GM19043 (cell line): ENCODE measurements around the gene KIF20B.

ENCODE experiments used
- ATAC-seq: cut with Tn5 transposase; IDR thresholded peaks from one replicate; pipeline ENCODE4 v1.9.1; 2021; ENCODE audit warnings: low read depth; ENCODE audit not compliant: unreplicated experiment

Gene KIF20B

GRCh38 chr10:89683883-89684282 is 17.5 kb upstream of the KIF20B start:
- ATAC-seq = no peak

GRCh38 chr10:89684604-89685003 is 16.8 kb upstream of the KIF20B start:
- no peak for ATAC-seq

GRCh38 chr10:89685936-89686335 is 15.5 kb upstream of the KIF20B start:
- ATAC-seq = no peak

- no peak for ATAC-seq
These were observed 11.4 kb upstream of the KIF20B start for GRCh38 chr10:89690027-89690426.

- ATAC-seq = no peak
These were observed 9.0 kb upstream of the KIF20B start for GRCh38 chr10:89692416-89692815.

GRCh38 chr10:89693176-89693575 is 8.2 kb upstream of the KIF20B start:
- ATAC-seq = no peak

- ATAC-seq = no peak
These were observed 6.1 kb upstream of the KIF20B start for GRCh38 chr10:89695307-89695706.

GRCh38 chr10:89697946-89698345 is 3.4 kb upstream of the KIF20B start:
- ATAC-seq = no peak

GRCh38 chr10:89699581-89700064 is 1.8 kb upstream of the KIF20B start:
- ATAC-seq = no peak

- no peak for ATAC-seq
These were observed 508 bp upstream of the KIF20B start for GRCh38 chr10:89700923-89701241.

GRCh38 chr10:89702121-89702480 is 711 bp downstream of the KIF20B start:
- ATAC-seq = no peak

GRCh38 chr10:89705466-89705865 is 4.1 kb downstream of the KIF20B start:
- no peak for ATAC-seq

- ATAC-seq = no peak
These were observed 4.6 kb downstream of the KIF20B start for GRCh38 chr10:89706011-89706410.

- no peak for ATAC-seq
These were observed 6.0 kb downstream of the KIF20B start for GRCh38 chr10:89707372-89707771.

GRCh38 chr10:89710753-89711152 is 9.4 kb downstream of the KIF20B start:
- no peak for ATAC-seq

GRCh38 chr10:89734616-89735015 is 33.2 kb downstream of the KIF20B start:
- no peak for ATAC-seq

- peak; percentile 92 for ATAC-seq
These were observed 37.3 kb downstream of the KIF20B start for GRCh38 chr10:89738551-89739209.

- ATAC-seq = no peak
These were observed 39.9 kb downstream of the KIF20B start for GRCh38 chr10:89741126-89741762.

- no peak for ATAC-seq
These were observed 42.6 kb downstream of the KIF20B start for GRCh38 chr10:89744026-89744425.

- ATAC-seq = no peak
These were observed 44.5 kb downstream of the KIF20B start for GRCh38 chr10:89745903-89746302.

- no peak for ATAC-seq
These were observed 49.1 kb downstream of the KIF20B start for GRCh38 chr10:89750441-89750840.

GRCh38 chr10:89755374-89755773 is 54.0 kb downstream of the KIF20B start:
- no peak for ATAC-seq

GRCh38 chr10:89759531-89759930 is 58.1 kb downstream of the KIF20B start:
- ATAC-seq = no peak
